Measurements from ENCODE around the gene TPRG1L.

DNA sequence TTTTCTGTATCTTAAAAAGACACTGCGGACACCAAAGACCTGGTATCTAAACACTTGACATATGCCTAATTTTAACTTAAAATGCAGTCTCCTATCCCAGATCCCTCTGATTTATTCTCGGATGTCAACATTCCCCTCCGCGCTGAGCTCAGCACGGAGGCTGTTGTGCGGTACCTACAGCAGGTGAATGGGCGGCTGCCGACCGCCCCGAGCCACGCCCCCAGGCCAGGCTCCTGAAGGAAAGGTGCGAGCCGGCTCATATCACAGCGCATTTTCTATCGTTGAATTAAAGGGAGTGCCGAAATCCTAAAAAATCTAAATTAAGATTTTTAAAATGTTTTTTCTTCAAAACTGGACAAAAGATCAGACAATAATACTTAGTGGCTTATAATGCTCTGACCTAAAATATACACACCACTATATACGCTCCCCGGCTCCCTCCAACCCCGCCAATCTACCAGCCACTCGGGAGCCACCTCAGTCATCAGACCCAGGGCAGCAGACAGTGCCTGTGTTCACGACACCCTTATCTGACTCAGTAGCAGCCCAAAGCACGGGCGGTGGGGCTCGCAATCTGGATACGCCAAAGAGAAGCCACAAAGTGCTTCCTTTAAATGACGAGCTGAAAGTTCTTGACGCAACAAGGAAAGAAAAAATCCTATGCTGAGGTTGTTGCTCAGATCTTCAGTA lies 21.0 kb downstream of the TPRG1L start:
- TF ChIP-seq, protein P1, sequence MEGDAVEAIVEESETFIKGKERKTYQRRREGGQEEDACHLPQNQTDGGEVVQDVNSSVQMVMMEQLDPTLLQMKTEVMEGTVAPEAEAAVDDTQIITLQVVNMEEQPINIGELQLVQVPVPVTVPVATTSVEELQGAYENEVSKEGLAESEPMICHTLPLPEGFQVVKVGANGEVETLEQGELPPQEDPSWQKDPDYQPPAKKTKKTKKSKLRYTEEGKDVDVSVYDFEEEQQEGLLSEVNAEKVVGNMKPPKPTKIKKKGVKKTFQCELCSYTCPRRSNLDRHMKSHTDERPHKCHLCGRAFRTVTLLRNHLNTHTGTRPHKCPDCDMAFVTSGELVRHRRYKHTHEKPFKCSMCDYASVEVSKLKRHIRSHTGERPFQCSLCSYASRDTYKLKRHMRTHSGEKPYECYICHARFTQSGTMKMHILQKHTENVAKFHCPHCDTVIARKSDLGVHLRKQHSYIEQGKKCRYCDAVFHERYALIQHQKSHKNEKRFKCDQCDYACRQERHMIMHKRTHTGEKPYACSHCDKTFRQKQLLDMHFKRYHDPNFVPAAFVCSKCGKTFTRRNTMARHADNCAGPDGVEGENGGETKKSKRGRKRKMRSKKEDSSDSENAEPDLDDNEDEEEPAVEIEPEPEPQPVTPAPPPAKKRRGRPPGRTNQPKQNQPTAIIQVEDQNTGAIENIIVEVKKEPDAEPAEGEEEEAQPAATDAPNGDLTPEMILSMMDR (IDR thresholded peaks at IDR 0.05 in 8 of 11, conservative IDR thresholded peaks at IDR 0.05 in 3 of 11) = no peak
- no peak for TF ChIP-seq POLR2A (IDR thresholded peaks at IDR 0.05)
- TF ChIP-seq POLR2AphosphoS5 (IDR thresholded peaks at IDR 0.05) = no peak

Data from spleen (tissue), 7 donors.